Endometrium (tissue), 2 donors: Measurements from ENCODE around the gene CDH10.

ENCODE experiments used
- FAIRE-seq: peaks from 2 replicates; lab custom pipeline; 2012; peaks lifted over from hg19 to GRCh38; lab: Jason Lieb, UNC
- donor health status: control.
- donor health status: control.

The CDH10 gene

GRCh38 chr5:24644761-24645160 is at the start of gene CDH10:
Gene CDH10, minus strand, starts transcription at chr5:24644978. Its CDS starts 51,488 bp downstream, at chr5:24593490.
- FAIRE-seq, result no peak

- FAIRE-seq, result no peak
Measured at GRCh38 chr5:24693609-24694008, 48.8 kb upstream of the CDH10 start.

GRCh38 chr5:24691074-24691473 is 46.3 kb upstream of the CDH10 start:
- FAIRE-seq, result no peak

GRCh38 chr5:24681106-24681505 is 36.3 kb upstream of the CDH10 start:
- no peak for FAIRE-seq

GRCh38 chr5:24668050-24668449 is 23.3 kb upstream of the CDH10 start:
- no peak for FAIRE-seq

- FAIRE-seq, result no peak
Measured at GRCh38 chr5:24649531-24649930, 4.8 kb upstream of the CDH10 start.

- no peak for FAIRE-seq
Measured at GRCh38 chr5:24646915-24647314, 2.1 kb upstream of the CDH10 start.

GRCh38 chr5:24645483-24645882 is 705 bp upstream of the CDH10 start:
- no peak for FAIRE-seq

GRCh38 chr5:24643880-24644279 is 898 bp downstream of the CDH10 start:
- FAIRE-seq, result no peak

GRCh38 chr5:24643156-24643555 is 1.6 kb downstream of the CDH10 start:
- no peak for FAIRE-seq

GRCh38 chr5:24642022-24642421 is 2.8 kb downstream of the CDH10 start:
- FAIRE-seq, result no peak

- no peak for FAIRE-seq
Measured at GRCh38 chr5:24635209-24635608, 9.6 kb downstream of the CDH10 start.

GRCh38 chr5:24633715-24634325 is 11.0 kb downstream of the CDH10 start:
- peak; percentile 91 for FAIRE-seq

- no peak for FAIRE-seq
Measured at GRCh38 chr5:24632353-24632752, 12.4 kb downstream of the CDH10 start.

- FAIRE-seq, result no peak
Measured at GRCh38 chr5:24630918-24631317, 13.9 kb downstream of the CDH10 start.

- FAIRE-seq, result no peak
Measured at GRCh38 chr5:24629798-24630197, 15.0 kb downstream of the CDH10 start.

GRCh38 chr5:24624872-24625271 is 19.9 kb downstream of the CDH10 start:
- no peak for FAIRE-seq

GRCh38 chr5:24623624-24624023 is 21.2 kb downstream of the CDH10 start:
- no peak for FAIRE-seq

- FAIRE-seq, result no peak
Measured at GRCh38 chr5:24623031-24623430, 21.7 kb downstream of the CDH10 start.

GRCh38 chr5:24621792-24622191 is 23.0 kb downstream of the CDH10 start:
- FAIRE-seq, result no peak

GRCh38 chr5:24616566-24616965 is 28.2 kb downstream of the CDH10 start:
- FAIRE-seq, result no peak

- FAIRE-seq, result no peak
Measured at GRCh38 chr5:24615159-24615558, 29.6 kb downstream of the CDH10 start.

- FAIRE-seq, result no peak
Measured at GRCh38 chr5:24609706-24610105, 35.1 kb downstream of the CDH10 start.

GRCh38 chr5:24606971-24607370 is 37.8 kb downstream of the CDH10 start:
- FAIRE-seq, result no peak

GRCh38 chr5:24602188-24602587 is 42.6 kb downstream of the CDH10 start:
- FAIRE-seq, result no peak
